ENCODE results near the gene MTAP. TPM values are rescaled to one million over a fixed set of nuclear protein-coding genes. Genes with fewer than 3 reads are reported as not detected.

Gene MTAP
- total and polyA plus RNA-seq, 2 of the 13 experiments (the other 11 are each of a cell fraction or from before 2014, with no cell fraction given) = 16.7 to 51.2 TPM

GRCh38 chr9:21812946-21813568 is 10.6 kb downstream of the MTAP start (continued):
- peak; percentile 32; the same call in 1 of the 2 replicates for TF ChIP-seq CBFB (CRISPR knock-in tag; IDR thresholded peaks at IDR 0.05)
- no peak for TF ChIP-seq KIAA2018 (CRISPR knock-in tag; IDR thresholded peaks at IDR 0.05; ENCODE audit: borderline replicate concordance)
- TF ChIP-seq ZNF337 (CRISPR knock-in tag; IDR thresholded peaks at IDR 0.05; ENCODE audit: borderline replicate concordance, low read depth) = no peak
- TF ChIP-seq TEAD3 (CRISPR knock-in tag; optimal IDR thresholded peaks at IDR 0.05; ENCODE audit: borderline replicate concordance) = peak; percentile 32
- no peak for TF ChIP-seq TIGD3 (CRISPR knock-in tag; IDR thresholded peaks at IDR 0.05; ENCODE audit: borderline replicate concordance)
- peak; percentile 77 for TF ChIP-seq RAD21 (CRISPR knock-in tag; IDR thresholded peaks at IDR 0.05)
- TF ChIP-seq SMC3 (IDR thresholded peaks at IDR 0.05; ENCODE audit: low read length) = peak; percentile 86
- 0 out of 2 replicates have a peak, but pooled peaks have one; percentile 28 for TF ChIP-seq ZBTB4 (CRISPR knock-in tag; IDR thresholded peaks at IDR 0.05; ENCODE audit: borderline replicate concordance)
- no peak for TF ChIP-seq ZNF761 (CRISPR knock-in tag; conservative IDR thresholded peaks at IDR 0.05)
- TF ChIP-seq SALL1 (CRISPR knock-in tag; IDR thresholded peaks at IDR 0.05) = peak; percentile 34; the same call in 1 of the 2 replicates
- TF ChIP-seq ZMYM4 (CRISPR knock-in tag; IDR thresholded peaks at IDR 0.05) = peak; percentile 79
- no peak for TF ChIP-seq ZFYVE20 (CRISPR knock-in tag; IDR thresholded peaks at IDR 0.05; ENCODE audit: borderline replicate concordance, low read depth)
- 0 out of 2 replicates have a peak, but pooled peaks have one; percentile 1 for TF ChIP-seq CEBPB (IDR thresholded peaks at IDR 0.05; ENCODE audit: borderline replicate concordance, low read depth, low read length)
- no peak for TF ChIP-seq ZKSCAN8 (CRISPR knock-in tag; IDR thresholded peaks at IDR 0.05; ENCODE audit: borderline replicate concordance)
